BLaER1 (cell line): ENCODE measurements around the gene BMI1.

ENCODE experiments used
- H3K27ac ChIP-seq: shearing (Covaris generic); formaldehyde crosslinking; 2 replicates; pipeline ENCODE4 v1.8.1; 2022
- H3K27me3 ChIP-seq: shearing (Covaris generic); formaldehyde crosslinking; 2 replicates; pipeline ENCODE4 v1.8.1; 2022
- H3K36me3 ChIP-seq: shearing (Covaris generic); formaldehyde crosslinking; 2 replicates; pipeline ENCODE4 v1.8.1; 2022
- H3K4me1 ChIP-seq: shearing (Covaris generic); formaldehyde crosslinking; 2 replicates; pipeline ENCODE4 v1.8.1; 2022
- H3K4me2 ChIP-seq: shearing (Covaris generic); formaldehyde crosslinking; 2 replicates; pipeline ENCODE4 v1.8.1; 2022
- H3K4me3 ChIP-seq: shearing (Covaris generic); formaldehyde crosslinking; 2 replicates; pipeline ENCODE4 v1.8.1; 2022
- H3K9ac ChIP-seq: shearing (Covaris generic); formaldehyde crosslinking; 2 replicates; pipeline ENCODE4 v1.8.1; 2022
- H3K9me3 ChIP-seq: shearing (Covaris generic); formaldehyde crosslinking; 2 replicates; pipeline ENCODE4 v1.8.1; 2022
- H4K20me1 ChIP-seq: shearing (Covaris generic); formaldehyde crosslinking; 2 replicates; pipeline ENCODE4 v1.8.1; 2022
- Cebpa-rat ChIP-seq: shearing (Covaris generic); IDR thresholded peaks from 2 replicates; pipeline ENCODE4 v1.8.1; 2022

The BMI1 gene

GRCh38 chr10:22372917-22373316 lies 52.0 kb downstream of the BMI1 start:
- no peak overlapping the region for H3K27ac ChIP-seq
- H3K4me2 ChIP-seq, result no peak overlapping the region
- H3K4me1 ChIP-seq, result peaks cover 13% of the 10 kb centered on the region
- no peaks in the 10 kb centered on the region for H3K9me3 ChIP-seq
- no peak overlapping the region for H3K4me3 ChIP-seq
- no peaks in the 10 kb centered on the region for H3K36me3 ChIP-seq
- no peaks in the 10 kb centered on the region for H4K20me1 ChIP-seq
- H3K9ac ChIP-seq, result no peak overlapping the region
- H3K27me3 ChIP-seq, result no peaks in the 10 kb centered on the region
- no peak for TF ChIP-seq Cebpa-rat

GRCh38 chr10:22374489-22375126 lies 53.7 kb downstream of the BMI1 start:
- no peak overlapping the region for H3K9ac ChIP-seq
- no peak overlapping the region for H3K4me2 ChIP-seq
- no peak overlapping the region for H3K27ac ChIP-seq
- no peaks in the 10 kb centered on the region for H3K9me3 ChIP-seq
- H3K36me3 ChIP-seq, result no peaks in the 10 kb centered on the region
- TF ChIP-seq Cebpa-rat, result no peak
- peaks cover 13% of the 10 kb centered on the region for H3K4me1 ChIP-seq
- H3K27me3 ChIP-seq, result no peaks in the 10 kb centered on the region
- no peaks in the 10 kb centered on the region for H4K20me1 ChIP-seq
- H3K4me3 ChIP-seq, result no peak overlapping the region

GRCh38 chr10:22379059-22379458 lies 58.2 kb downstream of the BMI1 start:
- Histone ChIP-seq H3K4me3 (no peak overlapping the region), H3K4me2 (no peak overlapping the region), H3K36me3 (no peaks in the 10 kb centered on the region), H4K20me1 (no peaks in the 10 kb centered on the region), H3K4me1 (no peaks in the 10 kb centered on the region), H3K9me3 (no peaks in the 10 kb centered on the region), H3K27ac (no peak overlapping the region), H3K27me3 (no peaks in the 10 kb centered on the region), H3K9ac (no peak overlapping the region)
- no peak for TF ChIP-seq Cebpa-rat
